Measurements from ENCODE around the gene TGOLN2. TPM values are rescaled to one million over a fixed set of nuclear protein-coding genes. Genes with fewer than 3 reads are reported as not detected.
A peak's percentile ranks its signal among the peaks of the same experiment; 100 is the strongest.

Gene TGOLN2
- total and polyA plus RNA-seq, 2 of the 13 experiments (the other 11 are each of a cell fraction or from before 2014, with no cell fraction given) = 99.6 to 155 TPM

GRCh38 chr2:85309699-85310321, 18.0 kb downstream of the TGOLN2 start (continued):
- TF ChIP-seq HOXA7 (CRISPR knock-in tag; IDR thresholded peaks at IDR 0.05) = no peak
- peak; percentile 72 for TF ChIP-seq RBM22 (optimal IDR thresholded peaks at IDR 0.05; ENCODE audit: low read length)
- TF ChIP-seq ZMYM3 (CRISPR knock-in tag; IDR thresholded peaks at IDR 0.05) = no peak
- no peak for TF ChIP-seq ZNF674 (CRISPR knock-in tag; IDR thresholded peaks at IDR 0.05; ENCODE audit: low read depth)
- no peak for TF ChIP-seq REST (IDR thresholded peaks at IDR 0.05; ENCODE audit: borderline replicate concordance in 1 of 2, low read depth in 1 of 2, low read length in 2 of 2)
- TF ChIP-seq FOXC1 (CRISPR knock-in tag; IDR thresholded peaks at IDR 0.05; ENCODE audit: borderline replicate concordance) = no peak
- TF ChIP-seq HMGXB4 (CRISPR knock-in tag; IDR thresholded peaks at IDR 0.05; ENCODE audit: borderline replicate concordance in 1 of 2, low read depth in 1 of 2) = no peak
- no peak for TF ChIP-seq ZFP36L2 (CRISPR knock-in tag; IDR thresholded peaks at IDR 0.05)
- TF ChIP-seq JUND (CRISPR knock-in tag; IDR thresholded peaks at IDR 0.05) = no peak
- no peak for TF ChIP-seq ZNF275 (CRISPR knock-in tag; IDR thresholded peaks at IDR 0.05; ENCODE audit: borderline replicate concordance)
- no peak for TF ChIP-seq HMG20A (CRISPR knock-in tag; IDR thresholded peaks at IDR 0.05; ENCODE audit: borderline replicate concordance)
- no peak for TF ChIP-seq ZSCAN9 (CRISPR knock-in tag; IDR thresholded peaks at IDR 0.05; ENCODE audit: borderline replicate concordance)
- no peak for TF ChIP-seq SOX13 (IDR thresholded peaks at IDR 0.05)
- TF ChIP-seq SOX13 (CRISPR knock-in tag; conservative IDR thresholded peaks at IDR 0.05 in 1 of 2, IDR thresholded peaks at IDR 0.05 in 1 of 2) = no peak
- TF ChIP-seq ZNF543 (CRISPR knock-in tag; IDR thresholded peaks at IDR 0.05) = no peak
- no peak for TF ChIP-seq THYN1 (CRISPR knock-in tag; IDR thresholded peaks at IDR 0.05; ENCODE audit: borderline replicate concordance, low read depth)
- no peak for TF ChIP-seq ETV5 (CRISPR knock-in tag; IDR thresholded peaks at IDR 0.05; ENCODE audit: borderline replicate concordance)
- TF ChIP-seq NRL (CRISPR knock-in tag; IDR thresholded peaks at IDR 0.05; ENCODE audit: borderline replicate concordance) = 0 out of 2 replicates have a peak, but pooled peaks have one; percentile 52
- no peak for TF ChIP-seq ZNF850 (CRISPR knock-in tag; conservative IDR thresholded peaks at IDR 0.05)
- no peak for TF ChIP-seq IRF9 (CRISPR knock-in tag; IDR thresholded peaks at IDR 0.05; ENCODE audit: borderline replicate concordance)
- TF ChIP-seq ZNF253 (CRISPR knock-in tag; IDR thresholded peaks at IDR 0.05; ENCODE audit: borderline replicate concordance) = no peak
- TF ChIP-seq ZNF792 (CRISPR knock-in tag; IDR thresholded peaks at IDR 0.05) = no peak
- TF ChIP-seq HMGA1 (CRISPR knock-in tag; conservative IDR thresholded peaks at IDR 0.05) = no peak

Measured in HepG2 (cell line).